Psoas muscle (tissue), 8 donors: ENCODE data around the gene NSUN3. TPM values are rescaled to one million over a fixed set of nuclear protein-coding genes. Genes with fewer than 3 reads are reported as not detected.

Source experiments
- ATAC-seq, 4 donors: fragments of 200-7000 bp; cut with Tn5 transposase; one replicate each; pipeline ENCODE4 v1.9.1; 2020; ENCODE audit warnings: moderate library complexity in 3 of 4, mild to moderate bottlenecking in 2 of 4
- DNase-seq, 2 donors: peaks; one replicate each; pipeline ENCODE4 v3.0.0-alpha.2; 2020
- H3K27ac ChIP-seq: fragments of 200-600 bp; one replicate; pipeline ENCODE4 v1.8.0; 2022
- H3K27me3 ChIP-seq, 3 donors: fragments of 200-600 bp in 1 of 3; one replicate each; pipeline versions ENCODE4 v1.6.1 to v1.8.0; 2013 to 2022; ENCODE audit warnings: low read length in 2 of 3, mild to moderate bottlenecking in 2 of 3, moderate library complexity in 1 of 3; ENCODE audit not compliant: insufficient read depth in 3 of 3
- H3K36me3 ChIP-seq, 2 donors: fragments of 200-600 bp in 1 of 2; one replicate each; pipeline versions ENCODE4 v1.6.1 to v1.8.0; 2013 to 2022; ENCODE audit warnings: low read depth in 1 of 2, mild to moderate bottlenecking in 1 of 2, moderate library complexity in 1 of 2; ENCODE audit not compliant: insufficient read depth in 1 of 2
- H3K4me1 ChIP-seq: fragments of 200-600 bp; one replicate; pipeline ENCODE4 v1.8.0; 2022
- H3K4me3 ChIP-seq: fragments of 200-600 bp; one replicate; pipeline ENCODE4 v1.8.0; 2022; ENCODE audit warnings: mild to moderate bottlenecking
- H3K9me3 ChIP-seq: fragments of 200-600 bp; one replicate; pipeline ENCODE4 v1.8.0; 2022
- WGBS, 3 donors: extraction: QIAGEN DNeasy Blood & Tissue Kit; methylation state at CpG; one replicate each; pipeline versions ENCODE4 v1.1.6 to v1.1.7; 2013; 5-methylcytosine and 5-hydroxymethylcytosine counted together
- intact Hi-C, 2 donors: fragments of 100-400 bp; cut with DNase I; formaldehyde crosslinking; loops; one replicate each; pipeline versions ENCODE4 v1.11.0 to v1.14.2; 2022
- polyA plus RNA-seq, 3 donors: library from polyadenylated mRNA; stranded (reverse); fragments of 200-250 nt; gene quantifications; one replicate each; pipeline ENCODE4 v1.2.3, GENCODE V29; 2013
- total RNA-seq, 4 donors: library from RNA; stranded (reverse); fragmentation: NEBNext Ultra II Directional in 2 of 4; extraction: Animal tissue kit (Norgen Biotek cat#: 25700) in 2 of 4; gene quantifications; one replicate each; pipeline versions ENCODE4 v1.2.1 to v1.2.4, GENCODE V29; 2021 to 2023
- TF ChIP-seq, protein P1 (sequence below): fragments of 200-600 bp; IDR thresholded peaks from one replicate; pipeline ENCODE4 v1.8.0; 2022; ENCODE audit warnings: antibody characterized with exemption
- donor health status: healthy with polysubstance abuse.
- donor health status: DM: no; HTN: no; CAD: no; lungs with moderate emphysema.
- donor health status: Bipolar disorder and iron deficiency.
- donor health status: healthy.
- donor health status: DM: yes; HTN: yes; CAD: no.
- donor health status: DM: no; HTN: no; CAD: no.
- donor health status: DM: no; HTN: no; CAD: no.
- donor health status: DM: yes; HTN: yes; CAD: no.

The NSUN3 gene
- total and polyA plus RNA-seq, 7 donors: 1.5 to 4.1 (median 2.6) TPM

DNA sequence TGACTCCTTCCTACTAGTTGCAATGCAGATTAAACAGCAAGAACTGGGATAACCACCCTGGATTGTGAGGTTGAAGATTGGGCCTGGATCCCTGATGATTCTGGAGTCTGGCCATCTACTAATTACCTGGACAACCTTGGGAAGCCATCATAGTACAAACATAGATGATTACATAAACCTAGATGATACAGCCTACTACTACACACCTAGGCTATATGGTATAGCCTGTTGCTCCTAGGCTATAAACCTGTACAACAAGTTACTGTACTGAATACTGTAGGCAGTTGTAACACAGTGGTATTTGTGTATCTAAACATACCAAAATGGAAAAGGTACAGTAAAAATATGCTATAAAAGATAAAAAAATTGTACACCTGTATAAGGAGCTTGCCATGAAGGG, 48.0 kb downstream of the NSUN3 start:
- ATAC-seq (no peak), DNase-seq (no peak)
- Histone ChIP-seq H3K4me3 (no peak overlapping the region), H3K36me3 (no peaks in the 10 kb centered on the region), H3K27me3 (no peaks in the 10 kb centered on the region), H3K27ac (no peak overlapping the region), H3K9me3 (no peaks in the 10 kb centered on the region), H3K4me1 (no peaks in the 10 kb centered on the region)
- intact Hi-C loops: no loop called here
- TF ChIP-seq, protein P1, sequence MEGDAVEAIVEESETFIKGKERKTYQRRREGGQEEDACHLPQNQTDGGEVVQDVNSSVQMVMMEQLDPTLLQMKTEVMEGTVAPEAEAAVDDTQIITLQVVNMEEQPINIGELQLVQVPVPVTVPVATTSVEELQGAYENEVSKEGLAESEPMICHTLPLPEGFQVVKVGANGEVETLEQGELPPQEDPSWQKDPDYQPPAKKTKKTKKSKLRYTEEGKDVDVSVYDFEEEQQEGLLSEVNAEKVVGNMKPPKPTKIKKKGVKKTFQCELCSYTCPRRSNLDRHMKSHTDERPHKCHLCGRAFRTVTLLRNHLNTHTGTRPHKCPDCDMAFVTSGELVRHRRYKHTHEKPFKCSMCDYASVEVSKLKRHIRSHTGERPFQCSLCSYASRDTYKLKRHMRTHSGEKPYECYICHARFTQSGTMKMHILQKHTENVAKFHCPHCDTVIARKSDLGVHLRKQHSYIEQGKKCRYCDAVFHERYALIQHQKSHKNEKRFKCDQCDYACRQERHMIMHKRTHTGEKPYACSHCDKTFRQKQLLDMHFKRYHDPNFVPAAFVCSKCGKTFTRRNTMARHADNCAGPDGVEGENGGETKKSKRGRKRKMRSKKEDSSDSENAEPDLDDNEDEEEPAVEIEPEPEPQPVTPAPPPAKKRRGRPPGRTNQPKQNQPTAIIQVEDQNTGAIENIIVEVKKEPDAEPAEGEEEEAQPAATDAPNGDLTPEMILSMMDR: no peak

DNA sequence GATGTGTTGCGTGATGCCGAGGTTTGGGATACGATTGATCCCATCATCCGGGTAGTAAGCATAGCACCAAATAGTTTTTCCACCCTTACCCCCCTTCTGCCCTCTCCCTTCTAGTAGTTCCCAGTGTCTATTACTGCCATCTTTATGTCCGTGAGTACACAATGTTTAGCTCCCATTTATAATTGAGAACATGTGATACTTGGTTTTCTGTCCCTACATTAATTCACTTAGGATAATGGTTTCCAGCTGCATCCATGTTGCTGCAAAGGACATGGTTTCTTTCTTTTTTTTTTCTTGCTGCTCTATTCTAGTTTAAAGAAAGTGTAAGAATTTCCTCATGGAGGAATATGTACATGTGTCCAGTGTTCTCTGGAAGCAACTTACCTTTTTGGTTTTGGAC, 51.8 kb downstream of the NSUN3 start:
- Histone ChIP-seq H3K9me3 (no peaks in the 10 kb centered on the region), H3K4me3 (no peak overlapping the region), H3K4me1 (no peaks in the 10 kb centered on the region), H3K27me3 (no peaks in the 10 kb centered on the region), H3K27ac (no peak overlapping the region), H3K36me3 (no peaks in the 10 kb centered on the region)
- no peak for ATAC-seq
- 89 to 94% (median 93%) methylated on average over 5 of the region's 5 CpGs for WGBS, 3 donors
- TF ChIP-seq, protein P1: no peak
- no peak for DNase-seq
- intact Hi-C loops: no loop called here

DNA sequence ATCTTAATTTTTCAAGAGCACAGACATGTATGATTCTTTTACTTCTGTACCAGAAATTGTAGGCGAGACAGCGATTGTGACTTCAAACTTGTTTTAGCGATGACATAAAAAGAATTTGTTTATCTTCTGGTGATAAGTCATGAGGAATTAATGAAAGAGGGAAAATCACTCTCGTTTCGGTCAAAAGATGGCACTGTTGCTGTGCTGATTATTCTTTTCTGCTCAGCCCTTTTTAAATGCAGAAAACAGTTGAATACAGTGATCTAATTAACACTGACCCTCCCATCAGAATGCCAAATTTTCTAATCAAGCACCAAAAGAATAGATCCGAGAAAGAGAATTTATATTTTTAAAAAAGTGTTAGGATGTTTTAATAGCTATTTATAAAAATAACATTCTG, 52.6 kb downstream of the NSUN3 start:
- H3K9me3 ChIP-seq: no peaks in the 10 kb centered on the region
- TF ChIP-seq, protein P1: no peak
- no peaks in the 10 kb centered on the region for H3K36me3 ChIP-seq
- no peak for ATAC-seq
- intact Hi-C loops: no loop called here
- WGBS, 3 donors: 58 to 69% (median 59%) methylated on average over 6 of the region's 6 CpGs
- H3K27me3 ChIP-seq: no peaks in the 10 kb centered on the region
- no peak overlapping the region for H3K4me3 ChIP-seq
- DNase-seq: no peak
- H3K4me1 ChIP-seq: no peaks in the 10 kb centered on the region
- H3K27ac ChIP-seq: no peak overlapping the region

DNA sequence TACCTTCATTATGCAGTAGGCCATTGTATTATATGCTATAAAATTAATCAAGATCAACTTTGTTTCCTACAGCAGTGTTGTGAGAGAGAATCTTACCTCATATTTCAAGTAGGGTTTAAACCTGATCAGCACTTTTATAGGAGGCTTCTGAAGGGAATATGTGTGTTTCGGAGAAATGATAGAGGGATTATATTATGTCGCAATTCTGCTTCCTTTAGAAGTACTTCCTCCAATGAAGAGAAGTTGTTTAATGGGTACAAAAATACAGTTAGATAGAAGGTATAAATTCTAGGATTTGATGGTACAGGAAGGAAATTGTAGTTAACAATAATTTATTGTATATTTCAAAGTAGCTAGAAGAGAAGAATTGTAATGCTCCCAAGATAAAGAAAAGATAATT, 54.9 kb downstream of the NSUN3 start:
- H3K27me3 ChIP-seq: no peaks in the 10 kb centered on the region
- no peaks in the 10 kb centered on the region for H3K9me3 ChIP-seq
- H3K4me3 ChIP-seq: no peak overlapping the region
- no peak overlapping the region for H3K27ac ChIP-seq
- TF ChIP-seq, protein P1: no peak
- DNase-seq: no peak
- intact Hi-C loops: no loop called here
- no peaks in the 10 kb centered on the region for H3K4me1 ChIP-seq
- WGBS, 3 donors: 90 to 97% (median 91%) methylated on average over 2 of the region's 2 CpGs
- no peaks in the 10 kb centered on the region for H3K36me3 ChIP-seq
- ATAC-seq: no peak

DNA sequence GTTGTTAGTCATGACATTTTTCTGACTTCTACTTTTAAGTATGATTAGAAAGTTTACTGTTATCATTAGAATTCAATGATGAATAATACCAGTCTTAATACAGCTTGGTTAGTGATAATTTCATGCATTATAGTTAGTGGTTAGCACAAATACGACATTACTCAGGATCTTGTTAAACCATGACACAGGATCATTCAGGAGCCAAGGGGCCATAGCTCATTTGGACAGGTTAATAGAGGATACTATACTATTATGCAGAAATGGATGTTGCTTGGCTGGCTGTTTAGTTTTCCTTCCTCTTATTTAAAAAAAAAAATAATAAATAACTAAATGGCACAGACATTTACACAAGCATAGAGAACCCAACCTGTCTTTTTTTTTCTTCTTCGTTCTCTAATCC, 55.5 kb downstream of the NSUN3 start:
- intact Hi-C loops: no loop called here
- ATAC-seq (no peak), DNase-seq (no peak)
- Histone ChIP-seq H3K36me3 (no peaks in the 10 kb centered on the region), H3K27me3 (no peaks in the 10 kb centered on the region), H3K9me3 (no peaks in the 10 kb centered on the region), H3K4me1 (no peaks in the 10 kb centered on the region), H3K4me3 (no peak overlapping the region), H3K27ac (no peak overlapping the region)
- TF ChIP-seq, protein P1: no peak
- WGBS, 3 donors: 69 to 76% (median 74%) methylated on average over 2 of the region's 2 CpGs
